Osteocyte (in vitro differentiated cells): ENCODE measurements around the gene DDX10. TPM values are rescaled to one million over a fixed set of nuclear protein-coding genes. Genes with fewer than 3 reads are reported as not detected.
A peak's percentile ranks its signal among the peaks of the same experiment; 100 is the strongest.

Experiments
- DNase-seq: peaks from one replicate; pipeline ENCODE4 v3.0.0; 2021; ENCODE audit warnings: mixed read lengths; ENCODE audit not compliant: unreplicated experiment; ENCODE audit errors: extremely low spot score
- H3K27ac Mint-ChIP-seq: one replicate; pipeline ENCODE4 v1.8.0; 2021; ENCODE audit warnings: mild to moderate bottlenecking, mixed read lengths; ENCODE audit not compliant: unreplicated experiment
- H3K27me3 Mint-ChIP-seq: one replicate; pipeline ENCODE4 v1.8.0; 2021; ENCODE audit warnings: mixed read lengths; ENCODE audit not compliant: unreplicated experiment
- H3K36me3 Mint-ChIP-seq: one replicate; pipeline ENCODE4 v1.8.0; 2021; ENCODE audit warnings: mixed read lengths; ENCODE audit not compliant: unreplicated experiment
- H3K4me1 Mint-ChIP-seq: one replicate; pipeline ENCODE4 v1.8.0; 2021; ENCODE audit warnings: mixed read lengths; ENCODE audit not compliant: unreplicated experiment
- H3K4me3 Mint-ChIP-seq: one replicate; pipeline ENCODE4 v1.8.0; 2021; ENCODE audit warnings: mild to moderate bottlenecking, moderate library complexity, mixed read lengths; ENCODE audit not compliant: unreplicated experiment
- H3K9me3 Mint-ChIP-seq: one replicate; pipeline ENCODE4 v1.8.0; 2021; ENCODE audit warnings: mixed read lengths; ENCODE audit not compliant: unreplicated experiment
- CTCF ChIP-seq: fragments of 200-600 bp; sonication (generic); IDR thresholded peaks from 2 replicates; pipeline ENCODE4 v1.5.0; 2021; ENCODE audit warnings: antibody characterized with exemption, mild to moderate bottlenecking, moderate library complexity
- total RNA-seq: library from RNA; stranded (reverse); gene quantifications from 2 replicates; pipeline ENCODE4 v1.2.1, GENCODE V29; 2021

DDX10 gene
- total RNA-seq, 1 donor from 2014 or later, result 34.6 TPM

GRCh38 chr11:108713076-108713790, 48.4 kb downstream of the DDX10 start:
- TF ChIP-seq CTCF, result no peak
- H3K4me1 Mint-ChIP-seq, result peaks cover 22% of the 10 kb centered on the region
- DNase-seq, result no peak
- peaks cover 66% of the 10 kb centered on the region for H3K36me3 Mint-ChIP-seq
- H3K27me3 Mint-ChIP-seq, result no peaks in the 10 kb centered on the region
- peaks cover 37% of the 10 kb centered on the region for H3K9me3 Mint-ChIP-seq
- no peak overlapping the region for H3K4me3 Mint-ChIP-seq
- peak overlapping the region; percentile 15 for H3K27ac Mint-ChIP-seq

- Mint-ChIP-seq H3K27ac (peak overlapping the region; percentile 10), H3K4me1 (peaks cover 25% of the 10 kb centered on the region), H3K9me3 (peaks cover 23% of the 10 kb centered on the region), H3K4me3 (no peak overlapping the region), H3K36me3 (peaks cover 62% of the 10 kb centered on the region), H3K27me3 (no peaks in the 10 kb centered on the region)
- no peak for DNase-seq
- TF ChIP-seq CTCF, result no peak
Measured at GRCh38 chr11:108715239-108715638, 50.4 kb downstream of the DDX10 start.

- no peak overlapping the region for H3K4me3 Mint-ChIP-seq
- DNase-seq, result no peak
- H3K36me3 Mint-ChIP-seq, result peaks cover 52% of the 10 kb centered on the region
- TF ChIP-seq CTCF, result no peak
- peaks cover 19% of the 10 kb centered on the region for H3K4me1 Mint-ChIP-seq
- no peak overlapping the region for H3K27ac Mint-ChIP-seq
- no peaks in the 10 kb centered on the region for H3K27me3 Mint-ChIP-seq
- peaks cover 2% of the 10 kb centered on the region for H3K9me3 Mint-ChIP-seq
Measured at GRCh38 chr11:108718466-108718865, 53.6 kb downstream of the DDX10 start.

- H3K4me1 Mint-ChIP-seq, result peaks cover 18% of the 10 kb centered on the region
- H3K9me3 Mint-ChIP-seq, result peaks cover 6% of the 10 kb centered on the region
- H3K36me3 Mint-ChIP-seq, result peaks cover 41% of the 10 kb centered on the region
Measured at GRCh38 chr11:108724974-108725689, 60.3 kb downstream of the DDX10 start.

More at GRCh38 chr11:108724974-108725689, 60.3 kb downstream of the DDX10 start:
- DNase-seq, result no peak
- no peaks in the 10 kb centered on the region for H3K27me3 Mint-ChIP-seq
- H3K4me3 Mint-ChIP-seq, result no peak overlapping the region
- no peak for TF ChIP-seq CTCF
- no peak overlapping the region for H3K27ac Mint-ChIP-seq
